ENCODE data around the gene KCMF1. TPM values are rescaled to one million over a fixed set of nuclear protein-coding genes. Genes with fewer than 3 reads are reported as not detected.

KCMF1 gene
- total and polyA plus RNA-seq, 2 donors from 2014 or later, result 21.0 to 64.3 TPM

- no peak for TF ChIP-seq CTCF (IDR thresholded peaks at IDR 0.05; ENCODE audit: borderline replicate concordance, extremely low read depth, insufficient read depth)
- FAIRE-seq (no peak), DNase-seq (peak in 1 of 5 donors; percentile 7)
- Histone ChIP-seq H3K9ac (ENCODE audit: low read length in 3 of 3) (no peak overlapping the region), H3K36me3 (ENCODE audit: control insufficient read depth in 2 of 3, insufficient read depth in 3 of 3, low read length in 3 of 3) (no peaks in the 10 kb centered on the region), H3K4me1 (ENCODE audit: control insufficient read depth in 2 of 3, insufficient read depth in 2 of 3, low read depth in 1 of 3, low read length in 3 of 3) (no peaks in the 10 kb centered on the region), H3K4me3 (ENCODE audit: low read length in 3 of 3) (no peak overlapping the region), H3K9me3 (ENCODE audit: control insufficient read depth in 2 of 3, insufficient read depth in 1 of 3, low read length in 3 of 3) (no peaks in the 10 kb centered on the region), H3K27ac (ENCODE audit: low read depth in 2 of 2, low read length in 2 of 2) (no peak overlapping the region), H3K27me3 (ENCODE audit: control insufficient read depth, insufficient read depth, low read length) (no peaks in the 10 kb centered on the region)
- intact Hi-C loops (cut with DNase I), result no loop called here
Observed at GRCh38 chr2:85106489-85107180, 135.7 kb downstream of the KCMF1 start.

Other genes with a start within 250 kb of the KCMF1 start
- 3.4 TPM for gene TRABD2A, start 90.1 kb upstream of the KCMF1 start, total RNA-seq
- gene TRABD2A, start 90.1 kb upstream of the KCMF1 start, polyA plus RNA-seq (ENCODE audit: insufficient read depth, low read depth, low replicate concordance), result 2.1 TPM
- 1,610 TPM for gene TMSB10, start 65.5 kb upstream of the KCMF1 start, total RNA-seq
- gene TMSB10, start 65.5 kb upstream of the KCMF1 start, polyA plus RNA-seq (ENCODE audit: insufficient read depth, low read depth, low replicate concordance), result 2,277 TPM
- 12.5 TPM for gene TCF7L1, start 162.2 kb downstream of the KCMF1 start, total RNA-seq
- 10.2 TPM for gene TCF7L1, start 162.2 kb downstream of the KCMF1 start, polyA plus RNA-seq (ENCODE audit: insufficient read depth, low read depth, low replicate concordance)

Data from kidney (tissue), 14 donors.